GM23338 (cell line): ENCODE measurements around the gene EMC10. TPM values are rescaled to one million over a fixed set of nuclear protein-coding genes. Genes with fewer than 3 reads are reported as not detected.

Experiments
- ATAC-seq: fragments of 200-7000 bp; cut with Tn5 transposase; 3 replicates; pipeline ENCODE4 v1.9.1; 2020
- DNase-seq: peaks from one replicate; pipeline ENCODE4 v3.0.0-alpha.2; 2015; ENCODE audit warnings: low spot score
- H2AFZ ChIP-seq: fragments of 200-600 bp; sonication (generic); 2 replicates; pipeline ENCODE4 v1.8.0; 2016; ENCODE audit warnings: antibody characterized with exemption, mild to moderate bottlenecking, moderate library complexity
- H3F3A ChIP-seq: fragments of 200-600 bp; sonication (generic); replicated peaks from 2 replicates; pipeline ENCODE4 v1.8.0; 2017; ENCODE audit warnings: antibody characterized with exemption, mixed run types, low read depth
- H3K27ac ChIP-seq: fragments of 200-600 bp; sonication (generic); 2 replicates; pipeline ENCODE4 v1.6.1; 2016; ENCODE audit warnings: low read depth
- H3K27me3 ChIP-seq: fragments of 200-600 bp; sonication (generic); 2 replicates; pipeline ENCODE4 v1.8.0; 2016; ENCODE audit warnings: mild to moderate bottlenecking, mixed run types, moderate library complexity; ENCODE audit not compliant: insufficient read depth
- H3K36me3 ChIP-seq: fragments of 200-600 bp; sonication (generic); 2 replicates; pipeline ENCODE4 v1.8.0; 2016; ENCODE audit warnings: mild to moderate bottlenecking; ENCODE audit not compliant: insufficient read depth
- H3K4me1 ChIP-seq: fragments of 200-600 bp; sonication (generic); 2 replicates; pipeline ENCODE4 v1.8.0; 2016; ENCODE audit warnings: mild to moderate bottlenecking, moderate library complexity; ENCODE audit not compliant: insufficient read depth
- H3K4me2 ChIP-seq: fragments of 200-600 bp; sonication (generic); 2 replicates; pipeline ENCODE4 v1.7.1; 2017; ENCODE audit warnings: mixed run types
- H3K4me3 ChIP-seq: fragments of 200-600 bp; sonication (generic); 2 replicates; pipeline ENCODE4 v1.6.1; 2016; ENCODE audit warnings: mixed run types
- H3K79me2 ChIP-seq: fragments of 200-600 bp; sonication (generic); replicated peaks from 2 replicates; pipeline ENCODE4 v1.8.0; 2017; ENCODE audit warnings: mild to moderate bottlenecking; ENCODE audit not compliant: insufficient read depth
- H3K9me2 ChIP-seq: fragments of 200-600 bp; sonication (generic); 2 replicates; pipeline ENCODE4 v1.8.0; 2017; ENCODE audit not compliant: insufficient read depth
- H4K20me1 ChIP-seq: fragments of 200-600 bp; sonication (generic); replicated peaks from 2 replicates; pipeline ENCODE4 v1.8.0; 2017; ENCODE audit warnings: mild to moderate bottlenecking; ENCODE audit not compliant: insufficient read depth
- H3K27ac Mint-ChIP-seq: 2 replicates; pipeline ENCODE4 v1.8.0; 2020; ENCODE audit warnings: inconsistent platforms, mild to moderate bottlenecking, moderate library complexity, mixed read lengths
- H3K27me3 Mint-ChIP-seq: 3 replicates; pipeline ENCODE4 v1.8.0; 2022; ENCODE audit warnings: low read depth, mild to moderate bottlenecking, moderate library complexity, mixed read lengths, inconsistent platforms; ENCODE audit not compliant: insufficient read depth, poor library complexity
- H3K36me3 Mint-ChIP-seq: 3 replicates; pipeline ENCODE4 v1.8.0; 2021; ENCODE audit warnings: low read depth, mild to moderate bottlenecking, inconsistent platforms, moderate library complexity, mixed read lengths
- H3K4me1 Mint-ChIP-seq: 3 replicates; pipeline ENCODE4 v1.8.0; 2020; ENCODE audit warnings: mild to moderate bottlenecking, inconsistent platforms, mixed read lengths
- H3K4me3 Mint-ChIP-seq: 3 replicates; pipeline ENCODE4 v1.8.0; 2021; ENCODE audit warnings: moderate library complexity, mild to moderate bottlenecking, inconsistent platforms, mixed read lengths
- H3K9me3 Mint-ChIP-seq: 3 replicates; pipeline ENCODE4 v1.8.0; 2020; ENCODE audit warnings: moderate library complexity, mild to moderate bottlenecking, inconsistent platforms, mixed read lengths
- ZNF114 ChIP-seq: fragments of 250-450 bp; sonication (Bioruptor Pico); IDR thresholded peaks from 2 replicates; pipeline ENCODE4 v1.5.0; 2020; ENCODE audit warnings: mild to moderate bottlenecking, moderate library complexity
- ZNF331 ChIP-seq: fragments of 250-450 bp; sonication (Bioruptor Pico); IDR thresholded peaks from 2 replicates; pipeline ENCODE4 v1.5.0; 2020; ENCODE audit warnings: low read depth, mild to moderate bottlenecking, moderate library complexity
- polyA plus RNA-seq: library from polyadenylated mRNA; unstranded; fragments of >200 nt; fragmentation: Nextera tagmentation; extraction: Ambion mirVana; gene quantifications from 2 replicates; pipeline ENCODE4 v1.2.1, GENCODE V29; 2016
- total RNA-seq: library from RNA; depleted of rRNA; stranded (reverse); fragments of >200 nt; shearing (Covaris generic); gene quantifications from 2 replicates; pipeline ENCODE4 v1.2.3, GENCODE V29; 2014
- TF ChIP-seq, protein P1 (sequence below): fragments of 250-450 bp; sonication (Bioruptor Pico); IDR thresholded peaks from 2 replicates; pipeline ENCODE4 v1.5.0; 2020; ENCODE audit warnings: mild to moderate bottlenecking, moderate library complexity
- TF ChIP-seq, protein P2 (sequence below), 2 experiments: fragments of 200-600 bp in 1 of 2; sonication (generic) in 1 of 2; conservative IDR thresholded peaks; 2 replicates each; pipeline versions ENCODE4 v1.5.1 to v1.6.1; 2016 to 2017; ENCODE audit warnings: antibody characterized with exemption in 2 of 2, low read depth in 2 of 2, mild to moderate bottlenecking in 2 of 2, moderate library complexity in 1 of 2
- TF ChIP-seq, protein P3 (sequence below): IDR thresholded peaks from 2 replicates; pipeline ENCODE4 v1.6.1; 2016; ENCODE audit warnings: antibody characterized with exemption
- TF ChIP-seq, protein P4 (sequence below): IDR thresholded peaks from one replicate; pipeline ENCODE4 v1.6.1; 2018; ENCODE audit warnings: antibody characterized with exemption; ENCODE audit not compliant: unreplicated experiment

EMC10 gene
- total and polyA plus RNA-seq, 2 experiments from 2014 or later = 24.8 to 113 TPM

DNA sequence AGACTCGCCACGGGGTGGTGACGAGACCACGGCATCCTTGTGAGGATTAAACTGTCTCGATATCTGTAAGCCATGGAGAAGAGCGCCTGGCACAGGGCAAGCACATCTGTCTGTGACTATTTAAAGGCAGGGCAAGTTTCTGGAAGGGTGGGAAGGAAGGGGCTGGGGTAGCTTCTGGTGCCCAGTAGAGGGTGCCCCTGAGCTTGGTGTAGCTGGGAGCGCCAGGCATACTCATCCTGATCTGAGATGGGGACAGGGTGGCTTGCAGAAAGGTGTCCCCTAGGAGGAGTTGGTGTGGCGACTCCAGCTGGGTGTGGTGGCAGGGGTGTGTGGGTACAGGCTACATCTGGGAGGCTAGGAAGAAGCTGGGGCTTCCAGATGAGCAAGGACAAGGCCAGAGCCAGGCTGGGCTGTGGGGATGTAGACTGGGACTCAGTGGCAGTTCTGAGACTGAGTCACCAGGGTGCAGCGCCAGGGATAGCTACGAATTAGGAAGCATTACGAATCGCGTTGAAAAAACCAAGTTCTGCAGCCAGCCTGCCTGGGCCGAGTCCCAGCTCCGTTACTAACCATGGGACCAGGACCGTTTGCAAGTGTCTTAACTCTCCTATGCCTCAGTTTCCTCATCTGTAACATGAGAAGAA is 60.5 kb downstream of the EMC10 start:
- no peaks in the 10 kb centered on the region for H3K4me1 Mint-ChIP-seq
- Histone ChIP-seq H4K20me1 (no peaks in the 10 kb centered on the region), H3K79me2 (no peaks in the 10 kb centered on the region), H3K4me1 (no peaks in the 10 kb centered on the region), H3K27me3 (no peaks in the 10 kb centered on the region), H3F3A (no peaks in the 10 kb centered on the region; the same call in 1 of the 2 replicates), H3K27ac (no peak overlapping the region), H3K4me2 (no peak overlapping the region), H2AFZ (no peak overlapping the region), H3K36me3 (no peaks in the 10 kb centered on the region), H3K4me3 (no peak overlapping the region), H3K9me2 (0 out of 2 replicates have a peak, but pooled peaks cover 3% of the 10 kb centered on the region)
- DNase-seq (no peak), ATAC-seq (no peak)
- no peak overlapping the region for H3K4me3 Mint-ChIP-seq
- peaks cover 37% of the 10 kb centered on the region for H3K36me3 Mint-ChIP-seq
- H3K27ac Mint-ChIP-seq = no peak overlapping the region
- peaks cover 95% of the 10 kb centered on the region for H3K9me3 Mint-ChIP-seq
- H3K27me3 Mint-ChIP-seq = peaks cover 2% of the 10 kb centered on the region
- TF ChIP-seq, protein P1, sequence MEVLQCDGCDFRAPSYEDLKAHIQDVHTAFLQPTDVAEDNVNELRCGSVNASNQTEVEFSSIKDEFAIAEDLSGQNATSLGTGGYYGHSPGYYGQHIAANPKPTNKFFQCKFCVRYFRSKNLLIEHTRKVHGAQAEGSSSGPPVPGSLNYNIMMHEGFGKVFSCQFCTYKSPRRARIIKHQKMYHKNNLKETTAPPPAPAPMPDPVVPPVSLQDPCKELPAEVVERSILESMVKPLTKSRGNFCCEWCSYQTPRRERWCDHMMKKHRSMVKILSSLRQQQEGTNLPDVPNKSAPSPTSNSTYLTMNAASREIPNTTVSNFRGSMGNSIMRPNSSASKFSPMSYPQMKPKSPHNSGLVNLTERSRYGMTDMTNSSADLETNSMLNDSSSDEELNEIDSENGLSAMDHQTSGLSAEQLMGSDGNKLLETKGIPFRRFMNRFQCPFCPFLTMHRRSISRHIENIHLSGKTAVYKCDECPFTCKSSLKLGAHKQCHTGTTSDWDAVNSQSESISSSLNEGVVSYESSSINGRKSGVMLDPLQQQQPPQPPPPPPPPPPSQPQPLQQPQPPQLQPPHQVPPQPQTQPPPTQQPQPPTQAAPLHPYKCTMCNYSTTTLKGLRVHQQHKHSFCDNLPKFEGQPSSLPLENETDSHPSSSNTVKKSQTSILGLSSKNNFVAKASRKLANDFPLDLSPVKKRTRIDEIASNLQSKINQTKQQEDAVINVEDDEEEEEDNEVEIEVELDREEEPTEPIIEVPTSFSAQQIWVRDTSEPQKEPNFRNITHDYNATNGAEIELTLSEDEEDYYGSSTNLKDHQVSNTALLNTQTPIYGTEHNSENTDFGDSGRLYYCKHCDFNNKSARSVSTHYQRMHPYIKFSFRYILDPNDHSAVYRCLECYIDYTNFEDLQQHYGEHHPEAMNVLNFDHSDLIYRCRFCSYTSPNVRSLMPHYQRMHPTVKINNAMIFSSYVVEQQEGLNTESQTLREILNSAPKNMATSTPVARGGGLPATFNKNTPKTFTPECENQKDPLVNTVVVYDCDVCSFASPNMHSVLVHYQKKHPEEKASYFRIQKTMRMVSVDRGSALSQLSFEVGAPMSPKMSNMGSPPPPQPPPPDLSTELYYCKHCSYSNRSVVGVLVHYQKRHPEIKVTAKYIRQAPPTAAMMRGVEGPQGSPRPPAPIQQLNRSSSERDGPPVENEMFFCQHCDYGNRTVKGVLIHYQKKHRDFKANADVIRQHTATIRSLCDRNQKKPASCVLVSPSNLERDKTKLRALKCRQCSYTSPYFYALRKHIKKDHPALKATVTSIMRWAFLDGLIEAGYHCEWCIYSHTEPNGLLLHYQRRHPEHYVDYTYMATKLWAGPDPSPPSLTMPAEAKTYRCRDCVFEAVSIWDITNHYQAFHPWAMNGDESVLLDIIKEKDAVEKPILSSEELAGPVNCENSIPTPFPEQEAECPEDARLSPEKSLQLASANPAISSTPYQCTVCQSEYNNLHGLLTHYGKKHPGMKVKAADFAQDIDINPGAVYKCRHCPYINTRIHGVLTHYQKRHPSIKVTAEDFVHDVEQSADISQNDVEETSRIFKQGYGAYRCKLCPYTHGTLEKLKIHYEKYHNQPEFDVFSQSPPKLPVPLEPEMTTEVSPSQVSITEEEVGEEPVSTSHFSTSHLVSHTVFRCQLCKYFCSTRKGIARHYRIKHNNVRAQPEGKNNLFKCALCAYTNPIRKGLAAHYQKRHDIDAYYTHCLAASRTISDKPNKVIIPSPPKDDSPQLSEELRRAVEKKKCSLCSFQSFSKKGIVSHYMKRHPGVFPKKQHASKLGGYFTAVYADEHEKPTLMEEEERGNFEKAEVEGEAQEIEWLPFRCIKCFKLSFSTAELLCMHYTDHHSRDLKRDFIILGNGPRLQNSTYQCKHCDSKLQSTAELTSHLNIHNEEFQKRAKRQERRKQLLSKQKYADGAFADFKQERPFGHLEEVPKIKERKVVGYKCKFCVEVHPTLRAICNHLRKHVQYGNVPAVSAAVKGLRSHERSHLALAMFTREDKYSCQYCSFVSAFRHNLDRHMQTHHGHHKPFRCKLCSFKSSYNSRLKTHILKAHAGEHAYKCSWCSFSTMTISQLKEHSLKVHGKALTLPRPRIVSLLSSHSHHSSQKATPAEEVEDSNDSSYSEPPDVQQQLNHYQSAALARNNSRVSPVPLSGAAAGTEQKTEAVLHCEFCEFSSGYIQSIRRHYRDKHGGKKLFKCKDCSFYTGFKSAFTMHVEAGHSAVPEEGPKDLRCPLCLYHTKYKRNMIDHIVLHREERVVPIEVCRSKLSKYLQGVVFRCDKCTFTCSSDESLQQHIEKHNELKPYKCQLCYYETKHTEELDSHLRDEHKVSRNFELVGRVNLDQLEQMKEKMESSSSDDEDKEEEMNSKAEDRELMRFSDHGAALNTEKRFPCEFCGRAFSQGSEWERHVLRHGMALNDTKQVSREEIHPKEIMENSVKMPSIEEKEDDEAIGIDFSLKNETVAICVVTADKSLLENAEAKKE (CRISPR knock-in tag) = no peak
- TF ChIP-seq, protein P2, sequence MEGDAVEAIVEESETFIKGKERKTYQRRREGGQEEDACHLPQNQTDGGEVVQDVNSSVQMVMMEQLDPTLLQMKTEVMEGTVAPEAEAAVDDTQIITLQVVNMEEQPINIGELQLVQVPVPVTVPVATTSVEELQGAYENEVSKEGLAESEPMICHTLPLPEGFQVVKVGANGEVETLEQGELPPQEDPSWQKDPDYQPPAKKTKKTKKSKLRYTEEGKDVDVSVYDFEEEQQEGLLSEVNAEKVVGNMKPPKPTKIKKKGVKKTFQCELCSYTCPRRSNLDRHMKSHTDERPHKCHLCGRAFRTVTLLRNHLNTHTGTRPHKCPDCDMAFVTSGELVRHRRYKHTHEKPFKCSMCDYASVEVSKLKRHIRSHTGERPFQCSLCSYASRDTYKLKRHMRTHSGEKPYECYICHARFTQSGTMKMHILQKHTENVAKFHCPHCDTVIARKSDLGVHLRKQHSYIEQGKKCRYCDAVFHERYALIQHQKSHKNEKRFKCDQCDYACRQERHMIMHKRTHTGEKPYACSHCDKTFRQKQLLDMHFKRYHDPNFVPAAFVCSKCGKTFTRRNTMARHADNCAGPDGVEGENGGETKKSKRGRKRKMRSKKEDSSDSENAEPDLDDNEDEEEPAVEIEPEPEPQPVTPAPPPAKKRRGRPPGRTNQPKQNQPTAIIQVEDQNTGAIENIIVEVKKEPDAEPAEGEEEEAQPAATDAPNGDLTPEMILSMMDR (conservative IDR thresholded peaks at IDR 0.05; ENCODE audit: low read depth in 2 of 2) = peak; percentile 37 to 42

DNA sequence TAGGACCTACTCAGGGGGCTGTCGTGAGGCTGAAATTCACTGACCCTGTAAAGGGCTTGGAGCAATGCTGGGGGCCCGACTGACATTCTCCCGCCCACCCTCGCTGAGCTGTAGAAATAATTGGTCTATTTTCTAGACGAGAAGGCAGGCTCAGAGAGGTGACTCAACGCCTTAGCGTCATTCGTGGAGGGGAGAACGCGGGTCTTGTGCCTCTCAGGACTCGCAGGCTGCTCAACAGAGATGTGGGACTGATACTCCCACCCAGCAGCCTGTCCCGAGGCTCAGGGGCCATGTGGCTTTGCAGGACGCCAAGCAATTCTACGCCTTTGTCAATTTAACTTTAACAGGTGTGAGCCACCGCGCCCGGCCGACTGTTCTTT is 61.0 kb downstream of the EMC10 start:
- Mint-ChIP-seq H3K4me1 (no peaks in the 10 kb centered on the region), H3K9me3 (peaks cover 93% of the 10 kb centered on the region), H3K36me3 (peaks cover 37% of the 10 kb centered on the region), H3K27ac (no peak overlapping the region), H3K4me3 (no peak overlapping the region), H3K27me3 (peaks cover 2% of the 10 kb centered on the region)
- no peaks in the 10 kb centered on the region; the same call in 1 of the 2 replicates for H3F3A ChIP-seq
- H3K27ac ChIP-seq = no peak overlapping the region
- 0 out of 2 replicates have a peak, but pooled peaks cover 3% of the 10 kb centered on the region for H3K9me2 ChIP-seq
- no peaks in the 10 kb centered on the region for H4K20me1 ChIP-seq
- H3K79me2 ChIP-seq = no peaks in the 10 kb centered on the region
- no peak for DNase-seq
- H3K4me3 ChIP-seq = no peak overlapping the region
- no peak overlapping the region for H3K4me2 ChIP-seq
- ATAC-seq = no peak
- no peak overlapping the region for H2AFZ ChIP-seq
- H3K27me3 ChIP-seq = no peaks in the 10 kb centered on the region
- H3K36me3 ChIP-seq = no peaks in the 10 kb centered on the region
- no peaks in the 10 kb centered on the region for H3K4me1 ChIP-seq
- TF ChIP-seq, protein P3, sequence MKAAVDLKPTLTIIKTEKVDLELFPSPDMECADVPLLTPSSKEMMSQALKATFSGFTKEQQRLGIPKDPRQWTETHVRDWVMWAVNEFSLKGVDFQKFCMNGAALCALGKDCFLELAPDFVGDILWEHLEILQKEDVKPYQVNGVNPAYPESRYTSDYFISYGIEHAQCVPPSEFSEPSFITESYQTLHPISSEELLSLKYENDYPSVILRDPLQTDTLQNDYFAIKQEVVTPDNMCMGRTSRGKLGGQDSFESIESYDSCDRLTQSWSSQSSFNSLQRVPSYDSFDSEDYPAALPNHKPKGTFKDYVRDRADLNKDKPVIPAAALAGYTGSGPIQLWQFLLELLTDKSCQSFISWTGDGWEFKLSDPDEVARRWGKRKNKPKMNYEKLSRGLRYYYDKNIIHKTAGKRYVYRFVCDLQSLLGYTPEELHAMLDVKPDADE = no peak
- TF ChIP-seq ZNF331 (no peak), ZNF114 (no peak)
- TF ChIP-seq, protein P4, sequence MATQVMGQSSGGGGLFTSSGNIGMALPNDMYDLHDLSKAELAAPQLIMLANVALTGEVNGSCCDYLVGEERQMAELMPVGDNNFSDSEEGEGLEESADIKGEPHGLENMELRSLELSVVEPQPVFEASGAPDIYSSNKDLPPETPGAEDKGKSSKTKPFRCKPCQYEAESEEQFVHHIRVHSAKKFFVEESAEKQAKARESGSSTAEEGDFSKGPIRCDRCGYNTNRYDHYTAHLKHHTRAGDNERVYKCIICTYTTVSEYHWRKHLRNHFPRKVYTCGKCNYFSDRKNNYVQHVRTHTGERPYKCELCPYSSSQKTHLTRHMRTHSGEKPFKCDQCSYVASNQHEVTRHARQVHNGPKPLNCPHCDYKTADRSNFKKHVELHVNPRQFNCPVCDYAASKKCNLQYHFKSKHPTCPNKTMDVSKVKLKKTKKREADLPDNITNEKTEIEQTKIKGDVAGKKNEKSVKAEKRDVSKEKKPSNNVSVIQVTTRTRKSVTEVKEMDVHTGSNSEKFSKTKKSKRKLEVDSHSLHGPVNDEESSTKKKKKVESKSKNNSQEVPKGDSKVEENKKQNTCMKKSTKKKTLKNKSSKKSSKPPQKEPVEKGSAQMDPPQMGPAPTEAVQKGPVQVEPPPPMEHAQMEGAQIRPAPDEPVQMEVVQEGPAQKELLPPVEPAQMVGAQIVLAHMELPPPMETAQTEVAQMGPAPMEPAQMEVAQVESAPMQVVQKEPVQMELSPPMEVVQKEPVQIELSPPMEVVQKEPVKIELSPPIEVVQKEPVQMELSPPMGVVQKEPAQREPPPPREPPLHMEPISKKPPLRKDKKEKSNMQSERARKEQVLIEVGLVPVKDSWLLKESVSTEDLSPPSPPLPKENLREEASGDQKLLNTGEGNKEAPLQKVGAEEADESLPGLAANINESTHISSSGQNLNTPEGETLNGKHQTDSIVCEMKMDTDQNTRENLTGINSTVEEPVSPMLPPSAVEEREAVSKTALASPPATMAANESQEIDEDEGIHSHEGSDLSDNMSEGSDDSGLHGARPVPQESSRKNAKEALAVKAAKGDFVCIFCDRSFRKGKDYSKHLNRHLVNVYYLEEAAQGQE = no peak
